ENCODE data around the gene TMEM239.

DNA sequence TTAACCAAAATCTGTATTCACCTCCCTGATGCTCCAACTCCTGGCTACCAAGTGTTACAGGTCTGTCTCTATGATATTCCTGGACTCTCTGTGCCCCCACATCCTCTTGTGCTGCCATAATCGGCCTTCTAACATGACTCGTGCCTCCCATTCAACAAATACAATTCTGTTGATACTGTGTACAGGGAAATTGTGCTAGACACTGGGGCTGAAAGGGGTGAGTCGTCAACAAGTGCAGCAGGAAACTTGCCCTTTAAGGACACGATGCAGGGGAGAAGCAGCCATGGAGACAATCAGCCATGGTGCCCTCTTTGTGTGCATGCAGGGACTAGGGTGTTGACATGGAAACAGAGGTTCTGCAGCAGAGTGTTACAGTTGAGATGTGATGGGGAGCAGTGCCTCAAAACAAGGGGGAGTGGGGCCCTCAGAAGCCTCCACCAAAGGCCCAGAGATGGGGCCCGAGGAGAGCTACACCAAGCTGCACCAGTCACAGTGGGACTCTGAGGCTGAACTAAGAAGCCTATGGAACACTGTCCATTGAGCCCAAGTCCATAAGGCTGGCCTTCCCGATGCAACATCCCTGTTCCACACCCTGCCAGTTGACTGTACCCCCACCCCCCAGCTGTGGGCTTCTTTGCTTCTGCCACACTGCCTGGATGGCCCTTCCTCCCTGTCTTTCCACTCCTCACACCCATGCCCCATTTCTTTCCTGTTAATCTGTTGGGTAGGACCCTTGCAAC lies 21.2 kb downstream of the TMEM239 start:
- no peak for TF ChIP-seq CTCF (IDR thresholded peaks at IDR 0.05)
- no peak for TF ChIP-seq EP300 (IDR thresholded peaks at IDR 0.05)
